Activated naive CD8-positive, alpha-beta T cell treated with anti-CD3 and anti-CD28 coated beads for 36 hours (primary cell): ENCODE data around the gene SQOR. TPM values are rescaled to one million over a fixed set of nuclear protein-coding genes. Genes with fewer than 3 reads are reported as not detected.

Source experiments
- DNase-seq: peaks from one replicate; pipeline ENCODE4 v3.0.0; 2021
- H3K27ac Mint-ChIP-seq: one replicate; pipeline ENCODE4 v1.8.0; 2022; ENCODE audit warnings: mild to moderate bottlenecking, moderate library complexity, mixed read lengths
- H3K27me3 Mint-ChIP-seq: one replicate; pipeline ENCODE4 v1.8.0; 2022; ENCODE audit warnings: mild to moderate bottlenecking, mixed read lengths
- H3K36me3 Mint-ChIP-seq: one replicate; pipeline ENCODE4 v1.8.0; 2021; ENCODE audit warnings: mild to moderate bottlenecking, mixed read lengths
- H3K4me1 Mint-ChIP-seq: one replicate; pipeline ENCODE4 v1.8.0; 2021; ENCODE audit warnings: mixed read lengths
- H3K4me3 Mint-ChIP-seq: one replicate; pipeline ENCODE4 v1.8.0; 2022; ENCODE audit warnings: mild to moderate bottlenecking, moderate library complexity, mixed read lengths
- H3K9me3 Mint-ChIP-seq: one replicate; pipeline ENCODE4 v1.8.0; 2022; ENCODE audit warnings: mixed read lengths
- total RNA-seq, 2 experiments: library from RNA; stranded (reverse); gene quantifications; one replicate each; pipeline ENCODE4 v1.2.3, GENCODE V29; 2021

The SQOR gene
- total RNA-seq, 2 experiments from 2014 or later: 54.6 to 57.0 TPM

DNA sequence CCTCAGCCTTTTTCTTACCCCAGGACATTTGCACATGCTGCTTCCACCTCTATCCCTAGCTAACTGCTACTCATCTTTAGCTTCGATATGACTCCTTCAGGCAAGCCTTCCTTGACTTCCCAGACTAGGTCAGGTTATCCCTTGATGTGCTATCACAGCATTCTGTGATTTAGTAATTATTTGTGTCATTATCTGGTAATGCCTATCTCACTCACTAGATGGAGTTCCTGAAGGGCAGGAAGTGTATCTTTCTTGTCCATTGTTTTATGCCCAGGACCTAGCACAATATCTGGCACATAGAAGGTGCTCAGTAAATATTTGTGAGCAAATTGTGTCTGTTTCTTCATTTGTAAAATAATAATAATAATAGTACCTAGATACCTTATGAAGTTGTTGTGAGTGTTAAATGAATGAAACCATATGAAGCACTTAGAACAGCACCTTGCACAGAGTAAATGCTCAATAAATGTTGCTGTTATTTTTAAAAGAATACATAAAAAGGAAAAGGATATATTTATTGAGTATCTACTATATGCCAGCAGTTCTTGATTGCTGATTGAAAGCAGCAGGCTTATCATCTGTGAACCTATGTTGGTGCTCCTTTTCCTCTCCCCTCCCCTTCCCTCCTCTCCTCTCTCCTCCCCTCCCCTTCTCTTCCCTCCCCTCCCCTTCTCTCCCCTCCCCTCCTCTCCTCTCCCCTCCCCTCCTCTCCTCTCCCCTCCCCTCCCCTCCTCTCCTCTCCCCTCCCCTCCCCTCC lies 31.5 kb downstream of the SQOR start:
- Mint-ChIP-seq H3K27ac (no peak overlapping the region), H3K36me3 (peaks cover 13% of the 10 kb centered on the region), H3K9me3 (no peaks in the 10 kb centered on the region), H3K4me1 (peaks cover 7% of the 10 kb centered on the region), H3K4me3 (no peak overlapping the region), H3K27me3 (no peaks in the 10 kb centered on the region)
- no peak for DNase-seq

- no peak overlapping the region for H3K4me3 Mint-ChIP-seq
- DNase-seq: no peak
- H3K27ac Mint-ChIP-seq: no peak overlapping the region
- H3K4me1 Mint-ChIP-seq: peaks cover 7% of the 10 kb centered on the region
- H3K27me3 Mint-ChIP-seq: no peaks in the 10 kb centered on the region
- no peaks in the 10 kb centered on the region for H3K9me3 Mint-ChIP-seq
- peaks cover 11% of the 10 kb centered on the region for H3K36me3 Mint-ChIP-seq
Observed at GRCh38 chr15:45667002-45667401, 32.2 kb downstream of the SQOR start.

GRCh38 chr15:45668386-45668785 lies 33.6 kb downstream of the SQOR start:
- Mint-ChIP-seq H3K9me3 (no peaks in the 10 kb centered on the region), H3K4me3 (no peak overlapping the region), H3K4me1 (peaks cover 7% of the 10 kb centered on the region), H3K27ac (no peak overlapping the region), H3K27me3 (no peaks in the 10 kb centered on the region), H3K36me3 (peaks cover 13% of the 10 kb centered on the region)
- no peak for DNase-seq

DNA sequence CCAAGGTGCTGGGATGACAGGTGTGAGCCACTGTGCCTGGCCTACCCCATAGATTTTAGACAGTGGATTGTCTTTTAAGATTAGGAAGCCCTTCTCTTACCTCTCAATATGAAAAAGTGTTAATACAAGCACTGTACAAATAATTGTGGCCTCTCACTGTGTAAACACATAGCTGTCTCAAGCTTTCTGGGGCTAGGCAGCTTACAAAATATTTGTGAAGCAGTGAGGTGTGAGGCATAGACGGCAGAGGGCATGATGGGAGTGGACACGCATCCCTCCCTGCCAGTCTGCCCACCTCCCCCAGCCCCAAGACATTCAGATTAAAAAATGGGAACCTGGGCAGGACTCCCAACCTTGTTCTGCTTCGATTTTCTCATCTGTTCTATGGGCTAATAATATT lies 34.6 kb downstream of the SQOR start:
- Mint-ChIP-seq H3K4me1 (peaks cover 4% of the 10 kb centered on the region), H3K36me3 (peaks cover 16% of the 10 kb centered on the region), H3K9me3 (no peaks in the 10 kb centered on the region), H3K27ac (no peak overlapping the region), H3K27me3 (no peaks in the 10 kb centered on the region), H3K4me3 (no peak overlapping the region)
- no peak for DNase-seq

DNA sequence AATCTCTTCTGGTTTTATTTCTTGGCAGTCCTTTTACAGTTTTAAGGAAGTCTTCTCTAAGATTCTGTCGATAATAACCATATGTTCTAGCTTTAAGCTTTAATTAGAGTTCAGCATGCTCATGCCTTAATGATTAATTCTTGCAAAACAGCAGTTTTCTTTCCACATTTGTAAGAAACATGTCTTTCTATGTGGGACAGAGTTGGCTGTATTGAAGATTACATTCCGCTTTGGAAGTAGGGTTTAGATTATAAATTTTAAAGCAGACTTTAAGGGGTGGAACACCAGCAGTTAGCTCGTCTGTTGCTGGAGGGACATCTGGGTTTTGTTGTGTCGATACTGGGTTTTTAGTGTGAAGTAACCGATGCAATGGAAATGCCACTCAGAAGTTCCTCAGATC lies 35.3 kb downstream of the SQOR start:
- H3K4me1 Mint-ChIP-seq: no peaks in the 10 kb centered on the region
- no peak overlapping the region for H3K4me3 Mint-ChIP-seq
- no peaks in the 10 kb centered on the region for H3K27me3 Mint-ChIP-seq
- H3K27ac Mint-ChIP-seq: no peak overlapping the region
- H3K9me3 Mint-ChIP-seq: no peaks in the 10 kb centered on the region
- no peak for DNase-seq
- peaks cover 20% of the 10 kb centered on the region for H3K36me3 Mint-ChIP-seq

- no peak overlapping the region for H3K27ac Mint-ChIP-seq
- DNase-seq: no peak
- H3K9me3 Mint-ChIP-seq: no peaks in the 10 kb centered on the region
- H3K4me3 Mint-ChIP-seq: no peak overlapping the region
- no peaks in the 10 kb centered on the region for H3K27me3 Mint-ChIP-seq
- peaks cover 19% of the 10 kb centered on the region for H3K36me3 Mint-ChIP-seq
- no peaks in the 10 kb centered on the region for H3K4me1 Mint-ChIP-seq
Observed at GRCh38 chr15:45670511-45670910, 35.7 kb downstream of the SQOR start.

DNA sequence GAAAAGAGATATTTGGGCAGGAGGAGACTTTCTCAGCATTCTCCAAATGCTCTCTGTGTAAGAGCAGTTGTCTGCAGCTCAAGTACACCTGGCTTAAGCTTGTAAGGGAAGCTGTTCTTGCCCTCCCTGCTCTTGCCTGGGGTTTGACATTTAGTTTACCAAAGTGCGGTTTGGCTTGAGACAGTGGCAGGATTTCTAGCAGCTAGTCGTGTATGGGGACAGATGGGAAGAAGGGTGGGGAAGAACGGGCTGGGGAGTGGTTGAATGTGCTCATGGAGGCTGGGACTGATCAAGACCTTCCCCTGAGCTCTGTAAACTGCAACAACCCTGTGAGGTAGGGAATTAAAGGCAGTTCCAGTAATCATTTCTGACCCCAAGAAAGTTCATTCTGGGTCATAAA lies 39.8 kb downstream of the SQOR start:
- Mint-ChIP-seq H3K27ac (no peak overlapping the region), H3K27me3 (no peaks in the 10 kb centered on the region), H3K4me1 (no peaks in the 10 kb centered on the region), H3K36me3 (peaks cover 24% of the 10 kb centered on the region), H3K9me3 (no peaks in the 10 kb centered on the region), H3K4me3 (no peak overlapping the region)
- DNase-seq: no peak

- H3K9me3 Mint-ChIP-seq: no peaks in the 10 kb centered on the region
- no peaks in the 10 kb centered on the region for H3K27me3 Mint-ChIP-seq
- no peaks in the 10 kb centered on the region for H3K4me1 Mint-ChIP-seq
- no peak for DNase-seq
- no peak overlapping the region for H3K4me3 Mint-ChIP-seq
- peaks cover 24% of the 10 kb centered on the region for H3K36me3 Mint-ChIP-seq
- no peak overlapping the region for H3K27ac Mint-ChIP-seq
Observed at GRCh38 chr15:45677797-45678196, 43.0 kb downstream of the SQOR start.

DNA sequence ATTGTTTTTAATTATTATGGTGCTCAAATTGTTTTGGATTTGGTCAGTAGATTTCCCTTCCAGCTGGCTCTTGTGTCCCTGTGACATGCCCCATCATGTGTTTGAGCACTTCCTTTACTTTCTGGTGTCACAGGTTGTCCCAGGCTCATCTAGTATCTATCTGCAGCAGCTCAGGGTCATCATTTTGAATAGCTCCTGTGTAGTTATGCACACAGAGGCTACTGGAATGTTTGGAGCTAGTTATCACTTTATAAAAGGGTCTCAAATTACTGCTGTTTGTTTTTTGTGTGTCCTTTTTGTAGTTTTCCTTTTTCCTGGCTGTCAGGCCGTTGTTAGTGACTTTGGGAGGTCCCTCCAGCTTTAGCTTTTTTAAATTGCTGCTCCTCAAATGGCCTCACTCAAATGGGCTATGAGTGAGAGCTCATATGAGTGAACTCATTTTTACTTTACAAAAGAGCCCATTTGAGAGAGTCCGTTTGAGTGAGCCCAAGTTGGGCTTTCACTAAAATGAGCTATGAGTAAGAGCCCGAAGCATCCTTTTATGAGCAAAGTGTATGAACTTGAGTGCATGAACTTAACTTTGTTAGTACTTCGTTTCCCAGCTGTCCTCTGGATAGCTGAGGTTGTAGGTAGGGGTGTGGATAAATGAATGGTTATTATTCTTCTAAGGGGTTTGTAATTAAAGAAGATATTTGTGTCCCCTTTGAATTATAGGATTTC lies 43.8 kb downstream of the SQOR start:
- H3K27ac Mint-ChIP-seq: no peak overlapping the region
- H3K9me3 Mint-ChIP-seq: no peaks in the 10 kb centered on the region
- DNase-seq: no peak
- no peaks in the 10 kb centered on the region for H3K4me1 Mint-ChIP-seq
- no peaks in the 10 kb centered on the region for H3K27me3 Mint-ChIP-seq
- H3K36me3 Mint-ChIP-seq: peaks cover 21% of the 10 kb centered on the region
- H3K4me3 Mint-ChIP-seq: no peak overlapping the region

DNA sequence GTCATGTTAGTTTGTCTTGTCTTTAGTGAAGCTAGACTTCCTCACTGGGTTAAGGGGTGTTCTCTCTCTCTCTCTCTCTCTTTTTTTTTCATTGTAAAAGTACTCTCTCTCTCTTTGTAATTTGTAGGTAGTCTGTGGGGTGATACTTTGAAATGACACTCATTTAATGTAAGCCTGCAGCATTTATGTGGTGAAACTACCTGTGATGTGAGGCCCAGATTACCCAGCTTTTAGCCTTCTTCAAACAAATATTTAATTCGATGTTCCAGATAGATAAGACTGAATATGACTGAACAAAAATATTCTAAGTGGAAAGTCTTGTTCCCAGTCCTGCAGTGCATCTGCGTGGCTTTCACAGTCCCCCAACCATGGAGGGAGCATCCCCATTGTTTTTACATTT lies 49.7 kb downstream of the SQOR start:
- H3K9me3 Mint-ChIP-seq: no peaks in the 10 kb centered on the region
- no peak overlapping the region for H3K27ac Mint-ChIP-seq
- H3K27me3 Mint-ChIP-seq: no peaks in the 10 kb centered on the region

DNA sequence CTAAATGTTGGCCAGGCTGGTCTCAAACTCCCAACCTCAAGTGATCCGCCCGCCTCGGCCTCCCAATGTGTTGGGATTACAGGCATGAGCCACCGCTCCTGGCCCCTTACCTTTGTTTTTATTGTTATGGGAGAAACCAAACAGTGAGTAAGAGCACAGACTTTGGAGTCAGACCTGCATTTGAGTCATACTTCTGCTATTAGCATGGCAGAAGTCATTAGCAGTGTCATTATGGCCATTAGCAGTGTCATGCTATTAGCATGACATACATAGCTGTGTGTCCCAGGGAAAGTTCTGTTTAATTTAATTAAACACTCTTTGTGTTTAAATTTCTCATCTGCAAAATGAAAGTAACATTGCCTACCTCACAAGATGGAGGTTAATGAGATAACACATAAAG lies 54.8 kb downstream of the SQOR start:
- no peak overlapping the region for H3K4me3 Mint-ChIP-seq
- DNase-seq: no peak
- H3K27me3 Mint-ChIP-seq: no peaks in the 10 kb centered on the region
- H3K4me1 Mint-ChIP-seq: no peaks in the 10 kb centered on the region
- H3K9me3 Mint-ChIP-seq: no peaks in the 10 kb centered on the region
- peaks cover 6% of the 10 kb centered on the region for H3K36me3 Mint-ChIP-seq
- no peak overlapping the region for H3K27ac Mint-ChIP-seq

More for the DNA sequence above, 49.7 kb downstream of the SQOR start:
- H3K36me3 Mint-ChIP-seq: peaks cover 4% of the 10 kb centered on the region
- H3K4me1 Mint-ChIP-seq: no peaks in the 10 kb centered on the region
- no peak overlapping the region for H3K4me3 Mint-ChIP-seq
- DNase-seq: no peak

- Mint-ChIP-seq H3K27ac (no peak overlapping the region), H3K9me3 (no peaks in the 10 kb centered on the region), H3K36me3 (peaks cover 6% of the 10 kb centered on the region), H3K4me3 (no peak overlapping the region), H3K27me3 (no peaks in the 10 kb centered on the region), H3K4me1 (no peaks in the 10 kb centered on the region)
- DNase-seq: no peak
Observed at GRCh38 chr15:45690581-45691260, 55.9 kb downstream of the SQOR start.

DNA sequence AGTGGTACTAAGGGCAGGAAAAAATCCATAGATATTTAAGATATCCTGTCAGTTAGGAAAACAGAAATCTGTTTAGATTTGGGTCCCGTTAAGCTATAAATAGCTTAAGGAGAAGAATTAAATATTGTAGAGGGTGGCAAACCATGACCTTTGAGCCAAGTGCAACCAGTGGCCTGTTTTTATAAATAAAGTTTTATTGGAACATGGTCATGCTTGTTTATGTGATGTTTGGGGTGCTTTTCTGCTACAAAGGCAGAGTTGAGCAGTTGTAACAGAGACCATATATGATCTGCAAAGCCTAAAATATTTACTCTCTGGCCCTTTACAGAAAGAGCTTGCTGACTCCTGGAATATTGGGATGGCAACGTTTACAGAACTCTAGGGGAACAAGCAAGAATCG lies 66.3 kb downstream of the SQOR start:
- Mint-ChIP-seq H3K27me3 (peaks cover 8% of the 10 kb centered on the region), H3K4me1 (peaks cover 12% of the 10 kb centered on the region), H3K36me3 (no peaks in the 10 kb centered on the region), H3K9me3 (no peaks in the 10 kb centered on the region), H3K27ac (no peak overlapping the region), H3K4me3 (no peak overlapping the region)
- no peak for DNase-seq

DNA sequence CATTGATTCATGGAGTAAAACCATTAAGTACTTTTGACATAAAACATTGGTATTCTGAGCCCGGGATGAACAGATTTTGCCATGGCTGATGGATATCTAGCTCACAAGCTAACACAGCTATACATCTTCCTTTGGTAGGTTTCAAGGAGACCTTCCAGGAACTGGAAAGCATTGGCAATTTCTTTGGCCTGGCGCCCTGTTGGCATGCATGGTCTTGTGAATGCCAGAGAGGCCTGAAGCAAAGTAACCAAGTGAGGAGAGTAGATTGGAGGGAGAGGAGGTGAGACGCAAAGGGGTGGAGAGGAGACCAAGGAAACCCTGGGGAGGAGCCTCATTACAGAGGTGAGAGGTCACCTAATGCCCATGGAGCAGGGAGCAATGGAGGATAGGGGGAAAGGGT lies 67.2 kb downstream of the SQOR start:
- Mint-ChIP-seq H3K9me3 (no peaks in the 10 kb centered on the region), H3K27me3 (peaks cover 8% of the 10 kb centered on the region), H3K4me3 (no peak overlapping the region), H3K4me1 (peaks cover 12% of the 10 kb centered on the region), H3K36me3 (no peaks in the 10 kb centered on the region), H3K27ac (no peak overlapping the region)
- DNase-seq: no peak

DNA sequence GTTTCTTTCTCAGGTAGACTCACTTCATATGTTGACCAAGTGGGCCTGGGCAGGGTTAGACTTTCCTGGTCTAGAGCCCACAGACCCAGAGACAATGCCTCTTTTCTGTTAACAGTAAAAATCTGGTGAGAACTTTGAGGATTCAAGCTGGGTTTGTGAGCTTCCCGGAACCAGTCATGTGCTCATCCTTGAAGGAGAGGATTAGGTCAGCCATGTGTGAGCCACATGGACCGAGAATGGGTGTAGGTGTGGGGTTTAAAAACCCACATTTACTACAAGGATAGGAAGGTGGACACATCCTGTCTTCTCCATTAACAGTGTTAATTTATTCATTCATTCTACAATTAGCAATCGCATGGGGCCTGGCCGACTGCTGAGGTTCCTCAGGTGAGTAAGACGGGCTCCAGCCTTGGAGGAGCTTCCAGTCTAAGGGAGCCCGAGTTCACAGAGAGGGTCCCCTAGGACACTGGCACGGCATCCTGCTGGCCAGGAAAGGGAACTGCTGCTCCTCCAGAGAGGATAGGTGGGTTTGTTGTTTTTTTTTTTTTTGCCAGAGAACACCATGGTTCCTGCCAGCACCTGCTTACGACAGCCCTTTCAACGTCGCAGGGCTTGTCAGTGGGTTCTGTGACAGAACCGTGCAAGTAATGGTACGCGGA lies 69.0 kb downstream of the SQOR start:
- Mint-ChIP-seq H3K27me3 (peaks cover 8% of the 10 kb centered on the region), H3K27ac (no peak overlapping the region), H3K4me3 (peak overlapping the region; percentile 74), H3K9me3 (no peaks in the 10 kb centered on the region), H3K4me1 (peaks cover 12% of the 10 kb centered on the region), H3K36me3 (no peaks in the 10 kb centered on the region)
- DNase-seq: no peak
